Measurements from ENCODE around the gene PSKH1. TPM values are rescaled to one million over a fixed set of nuclear protein-coding genes. Genes with fewer than 3 reads are reported as not detected.
"Not testable (repeated sequence)": the region's sequence is repeated elsewhere in the genome, so short reads cannot be mapped to it uniquely, and the experiment has no call there.

PSKH1 gene
- total RNA-seq, 1 donor from 2014 or later, result 39.7 TPM

GRCh38 chr16:67961551-67961957 is 68.5 kb downstream of the PSKH1 start:
- peak; percentile 26 for DNase-seq (ENCODE audit: low read depth)

DNA sequence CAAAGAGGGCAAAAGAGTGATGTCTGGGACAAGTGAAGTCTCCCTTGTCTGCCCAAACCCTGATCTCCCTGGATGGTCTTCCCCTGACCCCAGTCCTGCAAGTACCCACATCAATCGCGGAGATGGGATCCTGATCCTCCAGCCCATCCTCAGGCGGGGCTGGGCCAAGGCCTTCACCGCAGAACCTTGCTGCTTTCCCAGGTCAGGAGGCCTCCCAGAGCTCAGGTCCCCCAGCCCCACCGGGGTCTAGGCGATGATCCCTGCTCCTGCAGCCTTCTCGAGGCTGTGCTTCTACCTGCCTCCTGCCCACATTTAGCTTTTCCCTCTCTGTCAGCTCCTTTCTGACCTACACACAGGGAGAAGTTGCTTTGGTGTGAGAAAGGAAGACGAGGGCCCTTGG is 69.1 kb downstream of the PSKH1 start:
- DNase-seq (ENCODE audit: low read depth), result no peak

GRCh38 chr16:67963292-67963661 is 70.2 kb downstream of the PSKH1 start:
- DNase-seq (ENCODE audit: low read depth), result no peak

DNA sequence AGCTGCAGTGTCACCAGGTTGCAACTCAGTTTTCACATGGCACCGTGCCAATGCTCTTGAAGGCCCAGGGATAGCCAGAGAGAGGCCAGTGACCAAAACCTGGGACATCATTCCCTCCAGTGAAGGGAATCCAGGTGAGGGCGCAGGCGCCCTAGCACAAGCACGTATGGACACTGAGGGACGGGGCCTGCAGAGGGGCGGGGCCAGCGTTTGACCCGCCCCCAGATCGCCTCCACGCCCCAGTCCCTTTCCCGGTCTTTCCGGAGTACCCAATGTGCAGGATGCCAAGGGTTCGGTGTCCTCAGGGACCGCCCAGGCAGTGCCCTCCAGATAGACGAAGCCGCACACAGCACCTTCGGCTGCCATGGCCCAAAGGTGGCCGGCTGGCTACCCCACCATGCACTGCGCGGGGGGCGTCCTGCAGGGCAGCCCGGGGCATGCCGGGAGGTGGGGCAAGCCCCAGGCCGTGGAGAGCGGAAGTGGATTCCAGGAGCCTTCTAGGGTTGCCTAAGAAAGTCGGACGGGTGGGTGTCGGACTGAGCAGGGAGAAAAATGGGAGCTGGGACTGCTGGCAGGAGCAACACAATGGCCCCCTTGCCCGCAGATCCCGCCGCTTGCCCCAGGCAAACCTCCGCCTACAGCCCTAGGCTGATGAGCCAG is 70.7 kb downstream of the PSKH1 start:
- no peak for DNase-seq (ENCODE audit: low read depth)

- DNase-seq (ENCODE audit: low read depth), result no peak
These were observed 71.5 kb downstream of the PSKH1 start for GRCh38 chr16:67964477-67965131.

GRCh38 chr16:67965668-67966548 is 72.9 kb downstream of the PSKH1 start:
- peak; percentile 13 for DNase-seq (ENCODE audit: low read depth)

DNA sequence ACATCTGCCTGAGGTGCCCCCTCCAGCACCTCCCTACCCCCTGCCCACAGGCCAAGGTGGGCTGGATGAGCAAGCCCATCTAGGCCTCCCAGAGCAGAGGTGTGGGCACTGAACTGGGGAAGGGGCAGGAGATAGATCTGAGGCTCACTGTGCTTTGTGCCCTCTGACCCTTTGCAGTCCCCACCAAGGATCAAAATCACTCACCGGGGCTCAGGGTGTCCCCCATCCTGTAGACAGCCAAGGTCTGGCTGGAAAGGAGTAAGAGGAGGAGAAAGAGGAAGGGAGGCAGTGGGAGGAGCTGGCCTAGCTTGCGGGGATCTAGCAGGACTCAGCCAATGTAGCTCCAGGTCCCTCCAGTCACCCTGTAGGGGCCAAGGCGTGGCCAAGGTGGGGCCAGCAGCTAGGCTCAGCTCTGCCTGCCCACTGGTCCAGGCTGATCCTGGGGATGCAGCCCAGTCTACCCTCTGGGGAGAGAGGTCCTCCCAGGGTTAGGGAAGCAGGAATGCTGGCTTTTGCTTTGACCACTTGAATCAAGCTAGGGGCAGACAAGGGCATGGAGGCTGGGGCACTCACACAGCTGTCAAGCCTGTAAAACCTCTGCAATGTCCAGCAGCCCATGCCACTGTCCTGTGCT is 73.6 kb downstream of the PSKH1 start:
- peak; percentile 16 for DNase-seq (ENCODE audit: low read depth)

- peak; percentile 13 for DNase-seq (ENCODE audit: low read depth)
These were observed 74.3 kb downstream of the PSKH1 start for GRCh38 chr16:67967183-67967957.

- DNase-seq (ENCODE audit: low read depth), result no peak
These were observed 74.9 kb downstream of the PSKH1 start for GRCh38 chr16:67967958-67968399.

DNA sequence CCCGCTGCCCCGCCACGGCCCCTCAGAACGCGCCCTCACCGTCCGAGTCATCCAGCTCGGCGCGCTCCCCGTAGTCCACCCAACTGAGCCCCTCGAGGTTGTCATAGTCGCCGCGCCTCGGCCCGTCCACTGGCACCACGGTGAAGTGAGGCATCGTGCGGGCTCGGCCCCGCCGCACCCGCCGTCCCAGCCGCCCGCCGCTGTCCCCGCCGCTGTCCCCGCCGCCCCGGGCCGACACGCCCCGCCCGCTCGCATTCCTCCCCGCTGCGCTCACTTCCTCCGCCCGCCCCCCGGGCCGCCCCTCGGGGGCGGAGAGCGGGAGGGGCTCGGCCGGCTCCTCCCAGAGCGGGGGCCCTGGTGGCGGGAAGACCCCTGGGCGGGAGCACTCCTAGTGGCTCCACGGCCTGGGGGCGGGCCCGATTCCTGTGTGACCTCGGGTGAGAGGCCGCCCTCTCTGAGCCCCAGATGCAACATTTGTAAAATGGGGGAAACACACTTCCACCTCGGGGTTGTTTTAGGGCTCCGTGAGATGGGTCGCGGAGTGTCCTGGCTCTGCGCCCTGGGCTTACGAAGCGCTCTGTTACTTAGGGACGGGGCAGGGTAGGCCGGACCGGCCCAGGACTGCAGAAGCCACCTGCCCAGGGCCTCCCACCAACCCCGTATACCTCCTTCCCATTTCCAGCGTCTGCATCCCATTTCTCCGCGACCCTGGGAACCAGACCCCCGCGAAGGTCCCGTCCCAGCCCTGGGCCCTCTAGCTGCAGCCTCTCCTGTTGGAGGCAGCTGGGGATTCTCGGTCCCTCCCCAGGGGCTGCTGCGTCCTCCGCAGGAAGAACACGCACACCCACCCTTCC is 75.6 kb downstream of the PSKH1 start, which contains the start of gene SLC12A4:
Gene SLC12A4, minus strand, starts transcription at position 238 of the 854 bp plus-strand sequence. Its CDS starts 84 bp downstream, at position 154.
- DNase-seq (ENCODE audit: low read depth), result peak; percentile 27

GRCh38 chr16:67969254-67970039 is 76.4 kb downstream of the PSKH1 start:
- peak; percentile 13 for DNase-seq (ENCODE audit: low read depth)

DNA sequence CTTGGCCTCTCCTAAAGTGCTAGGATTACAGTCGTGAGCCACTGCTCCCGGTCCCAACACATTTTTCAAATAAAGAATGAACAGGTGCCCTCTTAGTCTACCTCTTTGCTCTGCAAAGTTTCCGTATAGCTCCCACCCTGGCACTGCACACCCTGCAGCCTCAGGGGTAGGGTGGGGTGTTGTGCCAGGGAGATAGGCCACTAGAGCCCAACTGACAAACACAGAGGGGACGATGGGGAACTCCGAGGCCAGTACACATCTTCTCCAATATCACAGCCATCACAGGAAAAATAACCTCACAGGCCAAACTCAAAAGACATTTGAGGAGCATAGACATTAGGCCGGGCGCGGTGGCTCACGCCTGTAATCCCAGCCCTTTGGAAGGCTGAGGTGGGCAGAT is 78.1 kb downstream of the PSKH1 start:
- DNase-seq (ENCODE audit: low read depth), result no peak

DNA sequence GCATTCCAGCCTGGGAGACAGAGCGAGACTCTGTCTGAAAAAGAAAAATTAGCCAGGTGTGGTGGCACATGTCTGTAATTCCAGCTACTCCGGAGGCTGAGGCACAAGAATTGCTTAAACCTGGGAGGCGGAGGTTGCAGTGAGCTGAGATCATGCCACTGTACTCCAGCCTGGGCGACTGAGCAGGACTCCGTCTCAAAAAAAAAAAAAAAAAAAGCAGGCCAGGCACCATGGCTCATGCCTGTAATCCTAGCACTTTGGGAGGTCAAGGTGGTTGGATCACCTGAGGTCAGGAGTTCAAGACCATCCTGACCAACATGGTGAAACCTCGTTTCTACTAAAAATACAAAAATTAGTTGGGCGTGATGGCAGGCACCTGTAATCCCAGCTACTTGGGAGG is 79.2 kb downstream of the PSKH1 start:
- DNase-seq (ENCODE audit: low read depth), result not testable (repeated sequence)

GRCh38 chr16:67975321-67976105 is 82.5 kb downstream of the PSKH1 start:
- no peak for DNase-seq (ENCODE audit: low read depth)

DNA sequence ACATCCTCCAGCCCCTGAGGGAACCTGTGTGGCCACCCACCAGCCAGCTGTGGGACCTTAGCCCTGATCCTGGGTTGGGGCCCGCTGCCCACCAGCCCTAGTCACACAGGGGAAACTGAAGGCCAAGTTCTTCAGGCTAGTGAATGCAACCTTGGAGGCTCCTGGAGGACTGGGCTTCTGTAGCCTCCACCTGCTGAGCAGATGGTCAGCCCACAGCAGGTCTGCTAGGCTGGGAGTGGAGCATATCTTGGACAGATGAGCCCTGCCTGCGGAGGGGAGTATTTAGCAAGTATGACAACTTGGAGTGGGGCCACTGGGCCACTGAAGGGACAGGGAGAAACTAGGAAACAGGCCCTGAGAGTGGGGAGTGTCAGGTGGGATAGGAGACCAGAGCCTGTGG is 83.2 kb downstream of the PSKH1 start:
- DNase-seq (ENCODE audit: low read depth), result no peak

DNA sequence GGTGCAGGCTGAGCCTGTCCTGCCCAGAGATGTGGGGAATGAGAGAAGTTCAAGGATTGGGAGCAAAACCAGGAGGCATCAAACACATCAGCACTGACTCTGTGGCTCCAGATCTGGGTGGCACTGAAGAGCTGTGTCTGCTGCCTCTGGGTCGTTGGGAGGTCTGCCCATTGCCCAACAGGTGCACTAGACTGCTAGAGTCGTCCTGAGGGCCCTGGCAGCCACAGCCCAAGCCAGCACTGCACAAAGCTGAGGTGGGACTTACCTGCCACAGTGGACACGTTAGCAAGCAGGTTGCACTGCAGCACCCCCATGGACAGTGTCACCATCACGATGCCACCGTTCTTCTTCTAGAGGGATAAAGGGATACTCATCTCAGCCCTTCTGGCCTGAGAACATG is 84.0 kb downstream of the PSKH1 start:
- DNase-seq (ENCODE audit: low read depth), result no peak

DNA sequence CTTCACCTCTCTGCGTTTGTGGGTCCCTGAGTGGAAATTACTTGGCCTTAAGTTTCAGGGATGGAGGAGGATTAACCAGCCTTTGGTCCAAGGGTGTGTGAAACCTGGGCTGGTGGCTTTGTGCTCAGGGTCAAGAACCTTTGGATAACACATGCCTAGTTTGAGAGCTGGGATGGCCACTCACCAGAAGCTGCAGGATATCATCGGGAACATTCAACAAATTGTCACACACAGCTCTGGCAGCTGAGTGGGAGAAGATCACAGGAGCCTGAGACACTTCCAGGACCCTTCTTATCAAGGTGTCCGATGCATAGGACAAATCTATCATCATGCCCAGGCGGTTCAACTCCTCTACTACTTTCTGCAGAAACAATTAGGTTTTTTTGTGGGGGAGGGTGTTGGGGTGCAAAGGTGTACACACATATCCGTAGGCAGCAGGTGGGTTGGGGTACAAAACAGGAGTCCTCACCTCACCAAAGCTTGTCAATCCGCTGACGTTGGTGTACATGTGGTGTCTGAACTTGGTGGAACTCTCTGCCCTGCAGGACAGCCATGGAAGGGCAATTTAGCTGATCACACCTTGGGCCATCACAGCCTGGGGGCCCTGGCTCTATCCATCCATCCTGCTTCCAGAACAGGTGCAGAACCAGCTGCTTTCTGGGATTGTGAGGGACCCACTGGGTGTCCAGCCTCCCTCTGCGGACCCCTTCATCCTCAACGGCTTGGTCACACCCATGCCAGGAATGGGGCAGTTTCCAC is 84.6 kb downstream of the PSKH1 start:
- no peak for DNase-seq (ENCODE audit: low read depth)
